ENCODE results near the gene DOCK1. TPM values are rescaled to one million over a fixed set of nuclear protein-coding genes. Genes with fewer than 3 reads are reported as not detected.

DOCK1 gene
- total RNA-seq, 4 donors from 2014 or later, result 60.6 to 136 (median 92.7) TPM

DNA sequence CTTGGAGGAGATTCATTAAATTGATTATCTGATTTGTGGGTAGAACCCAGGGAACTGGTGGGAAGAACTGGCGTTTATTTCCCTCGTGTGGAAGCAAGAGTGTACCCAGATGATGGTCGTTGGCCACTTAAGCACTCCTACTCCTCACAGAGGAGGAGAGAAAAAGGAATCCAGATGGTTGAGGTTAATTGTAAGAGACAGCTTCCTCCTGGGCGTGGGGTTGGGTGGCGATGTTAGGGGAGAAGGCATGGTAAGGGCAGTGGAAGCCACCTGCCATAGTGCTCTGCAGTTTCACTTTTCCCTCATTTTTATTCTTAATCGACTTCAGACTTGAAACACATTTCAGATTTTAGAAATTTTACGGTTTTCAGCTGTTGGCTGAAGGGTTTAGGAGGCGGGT is 104.1 kb downstream of the DOCK1 start:
- no peak for DNase-seq (ENCODE audit: low spot score in 2 of 2)
- peaks cover 45% of the 10 kb centered on the region for H3K36me3 ChIP-seq
- no peaks in the 10 kb centered on the region for H3K27me3 ChIP-seq
- TF ChIP-seq POLR2AphosphoS5 (IDR thresholded peaks at IDR 0.05) (no peak), EP300 (IDR thresholded peaks at IDR 0.05) (no peak), POLR2A (IDR thresholded peaks at IDR 0.05) (no peak)
- TF ChIP-seq, protein P1, sequence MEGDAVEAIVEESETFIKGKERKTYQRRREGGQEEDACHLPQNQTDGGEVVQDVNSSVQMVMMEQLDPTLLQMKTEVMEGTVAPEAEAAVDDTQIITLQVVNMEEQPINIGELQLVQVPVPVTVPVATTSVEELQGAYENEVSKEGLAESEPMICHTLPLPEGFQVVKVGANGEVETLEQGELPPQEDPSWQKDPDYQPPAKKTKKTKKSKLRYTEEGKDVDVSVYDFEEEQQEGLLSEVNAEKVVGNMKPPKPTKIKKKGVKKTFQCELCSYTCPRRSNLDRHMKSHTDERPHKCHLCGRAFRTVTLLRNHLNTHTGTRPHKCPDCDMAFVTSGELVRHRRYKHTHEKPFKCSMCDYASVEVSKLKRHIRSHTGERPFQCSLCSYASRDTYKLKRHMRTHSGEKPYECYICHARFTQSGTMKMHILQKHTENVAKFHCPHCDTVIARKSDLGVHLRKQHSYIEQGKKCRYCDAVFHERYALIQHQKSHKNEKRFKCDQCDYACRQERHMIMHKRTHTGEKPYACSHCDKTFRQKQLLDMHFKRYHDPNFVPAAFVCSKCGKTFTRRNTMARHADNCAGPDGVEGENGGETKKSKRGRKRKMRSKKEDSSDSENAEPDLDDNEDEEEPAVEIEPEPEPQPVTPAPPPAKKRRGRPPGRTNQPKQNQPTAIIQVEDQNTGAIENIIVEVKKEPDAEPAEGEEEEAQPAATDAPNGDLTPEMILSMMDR (IDR thresholded peaks at IDR 0.05), result no peak
- WGBS, result 77% methylated on average over 8 of the region's 8 CpGs
- no peak overlapping the region for H3K27ac ChIP-seq
- H3K9me3 ChIP-seq, result no peaks in the 10 kb centered on the region
- H3K4me3 ChIP-seq, result no peak overlapping the region
- H3K4me1 ChIP-seq, result peaks cover 18% of the 10 kb centered on the region

DNA sequence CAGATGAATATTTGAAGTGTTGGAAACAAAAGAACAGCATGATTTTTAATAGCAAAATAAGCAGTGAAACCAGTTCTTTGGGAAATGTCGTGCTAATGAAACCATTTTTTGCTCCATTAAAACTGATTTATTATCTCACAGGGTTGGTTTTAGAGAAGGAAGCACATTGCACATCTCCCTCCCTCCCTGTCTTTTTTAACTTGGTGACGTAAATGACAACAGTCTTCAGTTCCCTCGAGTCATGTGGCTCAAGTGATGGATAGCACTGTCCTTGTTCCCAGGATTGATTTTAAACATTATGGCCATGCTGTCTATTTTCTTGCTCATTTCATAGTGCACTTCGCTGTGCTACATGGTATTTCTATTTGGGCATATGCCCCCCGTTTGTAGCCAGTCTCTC is 105.9 kb downstream of the DOCK1 start:
- H3K4me1 ChIP-seq, result peaks cover 18% of the 10 kb centered on the region
- no peaks in the 10 kb centered on the region for H3K27me3 ChIP-seq
- no peak for TF ChIP-seq POLR2A (IDR thresholded peaks at IDR 0.05)
- TF ChIP-seq, protein P1 (IDR thresholded peaks at IDR 0.05), result no peak
- TF ChIP-seq EP300 (IDR thresholded peaks at IDR 0.05), result no peak
- H3K4me3 ChIP-seq, result no peak overlapping the region
- no peaks in the 10 kb centered on the region for H3K9me3 ChIP-seq
- no peak for DNase-seq (ENCODE audit: low spot score in 2 of 2)
- H3K36me3 ChIP-seq, result peaks cover 47% of the 10 kb centered on the region
- no peak overlapping the region for H3K27ac ChIP-seq
- WGBS, result 59% methylated on average over 5 of the region's 5 CpGs

DNA sequence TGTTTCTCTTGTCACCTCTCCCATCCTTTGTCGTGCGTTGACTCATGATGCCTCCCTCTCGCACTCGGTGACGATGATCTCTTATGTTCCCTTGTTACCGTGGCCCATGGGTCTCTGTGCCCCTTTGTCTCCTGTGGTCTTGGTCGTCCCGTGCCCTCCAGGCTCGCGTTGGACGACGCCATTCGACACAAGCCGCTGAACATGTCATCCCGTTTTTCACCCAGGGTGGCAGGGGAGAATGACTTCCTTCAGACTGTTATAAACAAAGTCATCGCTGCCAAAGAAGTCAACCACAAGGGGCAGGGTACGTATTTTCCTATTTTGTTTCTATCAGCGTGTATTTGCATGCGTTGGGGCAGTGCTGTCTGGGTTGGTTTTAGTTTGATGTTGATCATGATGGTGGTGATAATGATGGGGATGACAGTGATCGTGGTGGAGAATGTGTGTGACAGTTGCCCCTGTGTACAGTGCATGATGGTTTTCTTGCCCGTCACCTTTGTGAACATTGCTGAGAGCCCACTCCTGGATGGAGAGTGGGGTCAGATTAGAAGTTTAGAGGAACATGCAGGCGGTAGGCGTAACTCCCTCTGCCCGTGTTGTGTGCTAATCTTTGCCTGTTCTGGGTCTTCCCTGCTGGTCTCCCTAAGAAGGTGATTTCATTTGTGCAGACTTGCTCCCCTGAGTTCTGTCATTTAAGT is 107.0 kb downstream of the DOCK1 start:
- Histone ChIP-seq H3K4me3 (no peak overlapping the region), H3K27me3 (no peaks in the 10 kb centered on the region), H3K27ac (no peak overlapping the region), H3K36me3 (peaks cover 40% of the 10 kb centered on the region), H3K4me1 (peaks cover 18% of the 10 kb centered on the region), H3K9me3 (no peaks in the 10 kb centered on the region)
- no peak for TF ChIP-seq POLR2AphosphoS5 (IDR thresholded peaks at IDR 0.05)
- no peak for DNase-seq (ENCODE audit: low spot score in 2 of 2)
- 87% methylated on average over 24 of the region's 24 CpGs for WGBS

DNA sequence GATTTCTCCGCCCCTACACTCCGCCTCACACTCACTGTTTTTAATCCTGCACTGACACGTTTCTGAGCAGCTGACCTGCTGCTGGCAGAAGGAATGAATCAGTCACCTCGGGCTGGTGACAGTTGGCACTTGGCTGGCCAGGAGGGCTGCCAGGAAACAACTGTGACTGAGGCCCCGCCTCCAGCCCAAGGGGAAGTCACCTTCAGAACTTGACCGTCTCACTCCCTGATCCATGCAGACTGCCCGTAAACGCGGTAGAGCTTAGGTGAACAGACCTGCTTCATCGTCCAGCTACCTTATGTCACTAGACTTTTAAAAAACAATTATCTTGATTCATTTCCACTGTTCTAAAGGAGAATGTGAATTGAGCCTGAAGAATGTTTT is 107.5 kb downstream of the DOCK1 start:
- peaks cover 18% of the 10 kb centered on the region for H3K4me1 ChIP-seq
- 31% methylated on average over 10 of the region's 10 CpGs for WGBS
- H3K36me3 ChIP-seq, result peaks cover 36% of the 10 kb centered on the region
- H3K4me3 ChIP-seq, result no peak overlapping the region
- H3K27ac ChIP-seq, result peak overlapping the region; percentile 60
- TF ChIP-seq POLR2A (IDR thresholded peaks at IDR 0.05) (no peak), EP300 (IDR thresholded peaks at IDR 0.05) (no peak), POLR2AphosphoS5 (IDR thresholded peaks at IDR 0.05) (no peak)
- TF ChIP-seq, protein P1 (IDR thresholded peaks at IDR 0.05), result no peak
- DNase-seq (ENCODE audit: low spot score in 2 of 2), result peak in 1 of 2 donors; percentile 75
- H3K9me3 ChIP-seq, result no peaks in the 10 kb centered on the region
- no peaks in the 10 kb centered on the region for H3K27me3 ChIP-seq

DNA sequence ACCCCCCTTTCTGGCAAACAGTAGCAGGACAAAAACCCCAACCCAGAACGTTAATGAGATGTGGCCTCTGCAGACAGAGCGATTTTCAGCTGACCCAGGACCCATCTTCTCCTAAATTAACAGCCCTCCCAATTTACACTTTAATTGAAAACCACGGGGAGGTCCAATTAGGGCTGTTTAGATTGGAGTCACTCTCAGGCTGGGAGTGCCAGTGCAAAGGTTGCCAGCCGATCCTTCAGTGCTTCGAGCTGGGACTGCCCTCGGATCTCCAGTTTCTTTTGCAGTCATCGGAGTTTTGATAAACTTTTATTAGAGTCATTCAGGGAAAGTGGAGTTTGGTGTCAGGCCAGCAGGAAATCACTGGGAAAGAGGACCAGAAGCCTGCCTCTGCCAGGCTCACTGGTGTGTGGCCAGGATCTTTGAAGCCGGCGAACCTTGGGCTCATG is 108.0 kb downstream of the DOCK1 start:
- no peaks in the 10 kb centered on the region for H3K27me3 ChIP-seq
- peak overlapping the region; percentile 60 for H3K27ac ChIP-seq
- H3K4me1 ChIP-seq, result peaks cover 18% of the 10 kb centered on the region
- DNase-seq (ENCODE audit: low spot score in 2 of 2), result no peak
- H3K9me3 ChIP-seq, result no peaks in the 10 kb centered on the region
- H3K36me3 ChIP-seq, result peaks cover 36% of the 10 kb centered on the region
- WGBS, result 51% methylated on average over 9 of the region's 9 CpGs
- H3K4me3 ChIP-seq, result no peak overlapping the region
- TF ChIP-seq POLR2A (IDR thresholded peaks at IDR 0.05) (no peak), POLR2AphosphoS5 (IDR thresholded peaks at IDR 0.05) (no peak), EP300 (IDR thresholded peaks at IDR 0.05) (no peak)
- TF ChIP-seq, protein P1 (IDR thresholded peaks at IDR 0.05), result no peak
